ENCODE results near the gene ARF1.

DNA sequence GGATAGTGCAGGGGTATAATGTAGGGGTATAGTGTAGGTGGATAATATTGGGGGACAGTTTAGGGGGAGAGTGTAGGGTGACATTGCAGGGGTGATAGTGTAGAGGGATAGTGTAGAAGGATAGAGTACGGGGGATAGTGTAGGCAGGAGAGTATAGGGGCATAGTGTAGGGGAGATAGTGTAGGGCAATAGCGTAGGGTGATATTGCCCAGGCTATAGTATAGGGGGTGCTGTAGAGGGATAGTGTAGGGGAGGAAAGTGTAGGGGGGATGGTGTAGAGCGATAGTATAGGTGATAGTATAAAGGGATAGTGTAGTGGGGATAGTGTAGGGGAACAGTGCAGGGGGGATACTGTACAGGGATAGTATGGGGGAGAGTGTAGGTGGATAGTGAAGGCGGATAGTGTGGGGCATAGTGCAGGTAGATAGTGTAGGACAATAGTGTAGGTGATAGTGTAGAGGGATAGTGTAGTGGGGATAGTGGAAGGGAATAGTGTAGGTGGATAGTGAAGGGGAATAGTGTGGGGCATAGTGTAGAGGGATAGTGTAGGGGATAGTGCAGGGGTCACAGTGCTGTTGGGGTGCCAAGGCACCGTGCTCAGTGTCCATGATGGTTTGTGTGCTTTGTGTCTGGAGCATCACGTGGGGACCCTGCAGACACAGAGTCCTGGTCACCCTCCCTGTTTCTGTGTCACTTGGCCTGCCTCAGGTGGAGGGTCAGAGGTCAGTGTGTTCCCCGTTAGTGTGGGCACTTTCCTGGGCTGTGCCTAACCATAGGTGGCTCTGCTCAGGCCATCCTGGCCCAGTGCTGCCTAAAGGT lies 10.5 kb upstream of the ARF1 start:
- no peak for TF ChIP-seq POLR2A (IDR thresholded peaks at IDR 0.05; ENCODE audit: insufficient read depth in 1 of 2, low read depth in 2 of 2, low read length in 2 of 2)
- TF ChIP-seq ONECUT2 (CRISPR knock-in tag; IDR thresholded peaks at IDR 0.05), result no peak
- TF ChIP-seq, protein P1, sequence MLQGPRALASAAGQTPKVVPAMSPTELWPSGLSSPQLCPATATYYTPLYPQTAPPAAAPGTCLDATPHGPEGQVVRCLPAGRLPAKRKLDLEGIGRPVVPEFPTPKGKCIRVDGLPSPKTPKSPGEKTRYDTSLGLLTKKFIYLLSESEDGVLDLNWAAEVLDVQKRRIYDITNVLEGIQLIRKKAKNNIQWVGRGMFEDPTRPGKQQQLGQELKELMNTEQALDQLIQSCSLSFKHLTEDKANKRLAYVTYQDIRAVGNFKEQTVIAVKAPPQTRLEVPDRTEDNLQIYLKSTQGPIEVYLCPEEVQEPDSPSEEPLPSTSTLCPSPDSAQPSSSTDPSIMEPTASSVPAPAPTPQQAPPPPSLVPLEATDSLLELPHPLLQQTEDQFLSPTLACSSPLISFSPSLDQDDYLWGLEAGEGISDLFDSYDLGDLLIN (CRISPR knock-in tag; IDR thresholded peaks at IDR 0.05; ENCODE audit: borderline replicate concordance), result no peak
- no peak for TF ChIP-seq CEBPB (IDR thresholded peaks at IDR 0.05; ENCODE audit: borderline replicate concordance, low read depth, low read length)
- TF ChIP-seq ZNF274 (CRISPR knock-in tag; IDR thresholded peaks at IDR 0.05), result no peak
- TF ChIP-seq, protein P2, sequence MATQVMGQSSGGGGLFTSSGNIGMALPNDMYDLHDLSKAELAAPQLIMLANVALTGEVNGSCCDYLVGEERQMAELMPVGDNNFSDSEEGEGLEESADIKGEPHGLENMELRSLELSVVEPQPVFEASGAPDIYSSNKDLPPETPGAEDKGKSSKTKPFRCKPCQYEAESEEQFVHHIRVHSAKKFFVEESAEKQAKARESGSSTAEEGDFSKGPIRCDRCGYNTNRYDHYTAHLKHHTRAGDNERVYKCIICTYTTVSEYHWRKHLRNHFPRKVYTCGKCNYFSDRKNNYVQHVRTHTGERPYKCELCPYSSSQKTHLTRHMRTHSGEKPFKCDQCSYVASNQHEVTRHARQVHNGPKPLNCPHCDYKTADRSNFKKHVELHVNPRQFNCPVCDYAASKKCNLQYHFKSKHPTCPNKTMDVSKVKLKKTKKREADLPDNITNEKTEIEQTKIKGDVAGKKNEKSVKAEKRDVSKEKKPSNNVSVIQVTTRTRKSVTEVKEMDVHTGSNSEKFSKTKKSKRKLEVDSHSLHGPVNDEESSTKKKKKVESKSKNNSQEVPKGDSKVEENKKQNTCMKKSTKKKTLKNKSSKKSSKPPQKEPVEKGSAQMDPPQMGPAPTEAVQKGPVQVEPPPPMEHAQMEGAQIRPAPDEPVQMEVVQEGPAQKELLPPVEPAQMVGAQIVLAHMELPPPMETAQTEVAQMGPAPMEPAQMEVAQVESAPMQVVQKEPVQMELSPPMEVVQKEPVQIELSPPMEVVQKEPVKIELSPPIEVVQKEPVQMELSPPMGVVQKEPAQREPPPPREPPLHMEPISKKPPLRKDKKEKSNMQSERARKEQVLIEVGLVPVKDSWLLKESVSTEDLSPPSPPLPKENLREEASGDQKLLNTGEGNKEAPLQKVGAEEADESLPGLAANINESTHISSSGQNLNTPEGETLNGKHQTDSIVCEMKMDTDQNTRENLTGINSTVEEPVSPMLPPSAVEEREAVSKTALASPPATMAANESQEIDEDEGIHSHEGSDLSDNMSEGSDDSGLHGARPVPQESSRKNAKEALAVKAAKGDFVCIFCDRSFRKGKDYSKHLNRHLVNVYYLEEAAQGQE (IDR thresholded peaks at IDR 0.05; ENCODE audit: borderline replicate concordance in 1 of 2, low read depth in 1 of 2, low read length in 2 of 2), result no peak
- TF ChIP-seq TCF7 (IDR thresholded peaks at IDR 0.05; ENCODE audit: low read depth), result no peak
- TF ChIP-seq, protein P3, sequence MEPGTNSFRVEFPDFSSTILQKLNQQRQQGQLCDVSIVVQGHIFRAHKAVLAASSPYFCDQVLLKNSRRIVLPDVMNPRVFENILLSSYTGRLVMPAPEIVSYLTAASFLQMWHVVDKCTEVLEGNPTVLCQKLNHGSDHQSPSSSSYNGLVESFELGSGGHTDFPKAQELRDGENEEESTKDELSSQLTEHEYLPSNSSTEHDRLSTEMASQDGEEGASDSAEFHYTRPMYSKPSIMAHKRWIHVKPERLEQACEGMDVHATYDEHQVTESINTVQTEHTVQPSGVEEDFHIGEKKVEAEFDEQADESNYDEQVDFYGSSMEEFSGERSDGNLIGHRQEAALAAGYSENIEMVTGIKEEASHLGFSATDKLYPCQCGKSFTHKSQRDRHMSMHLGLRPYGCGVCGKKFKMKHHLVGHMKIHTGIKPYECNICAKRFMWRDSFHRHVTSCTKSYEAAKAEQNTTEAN (CRISPR knock-in tag; conservative IDR thresholded peaks at IDR 0.05), result no peak
- no peak for TF ChIP-seq TGIF2 (CRISPR knock-in tag; IDR thresholded peaks at IDR 0.05)
- TF ChIP-seq, protein P4, sequence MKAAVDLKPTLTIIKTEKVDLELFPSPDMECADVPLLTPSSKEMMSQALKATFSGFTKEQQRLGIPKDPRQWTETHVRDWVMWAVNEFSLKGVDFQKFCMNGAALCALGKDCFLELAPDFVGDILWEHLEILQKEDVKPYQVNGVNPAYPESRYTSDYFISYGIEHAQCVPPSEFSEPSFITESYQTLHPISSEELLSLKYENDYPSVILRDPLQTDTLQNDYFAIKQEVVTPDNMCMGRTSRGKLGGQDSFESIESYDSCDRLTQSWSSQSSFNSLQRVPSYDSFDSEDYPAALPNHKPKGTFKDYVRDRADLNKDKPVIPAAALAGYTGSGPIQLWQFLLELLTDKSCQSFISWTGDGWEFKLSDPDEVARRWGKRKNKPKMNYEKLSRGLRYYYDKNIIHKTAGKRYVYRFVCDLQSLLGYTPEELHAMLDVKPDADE (CRISPR knock-in tag; IDR thresholded peaks at IDR 0.05), result no peak
- no peak for TF ChIP-seq EP300 (IDR thresholded peaks at IDR 0.05; ENCODE audit: low read depth in 2 of 2, low read length in 2 of 2)
- TF ChIP-seq EP300 (CRISPR knock-in tag; IDR thresholded peaks at IDR 0.05; ENCODE audit: borderline replicate concordance), result no peak
